ENCODE data around the gene STK38L. TPM values are rescaled to one million over a fixed set of nuclear protein-coding genes. Genes with fewer than 3 reads are reported as not detected.

The STK38L gene
- total RNA-seq, 2 donors from 2014 or later: 13.7 to 14.5 TPM

- ATAC-seq (peak; percentile 82), DNase-seq (ENCODE audit: low spot score) (peak; percentile 70)
- peaks cover 13 to 24% of the 10 kb centered on the region in 2 donors for H3K27me3 Mint-ChIP-seq
- H3K27ac Mint-ChIP-seq: peak overlapping the region; percentile 77 to 96
- peaks cover 7% of the 10 kb centered on the region for H3K36me3 Mint-ChIP-seq
- H3K4me3 Mint-ChIP-seq: peak overlapping the region; percentile 74
- peaks cover 38 to 41% of the 10 kb centered on the region in 2 donors for H3K4me1 Mint-ChIP-seq (ENCODE audit: low read depth in 2 of 2)
- no peaks in the 10 kb centered on the region for H3K9me3 Mint-ChIP-seq
Measured at GRCh38 chr12:27331291-27331926, 87.3 kb downstream of the STK38L start.

GRCh38 chr12:27331927-27332324 is 87.8 kb downstream of the STK38L start:
- H3K4me1 Mint-ChIP-seq (ENCODE audit: low read depth in 2 of 2): peaks cover 38 to 41% of the 10 kb centered on the region in 2 donors
- H3K9me3 Mint-ChIP-seq: no peaks in the 10 kb centered on the region
- H3K27me3 Mint-ChIP-seq: peaks cover 13 to 24% of the 10 kb centered on the region in 2 donors
- H3K36me3 Mint-ChIP-seq: peaks cover 7% of the 10 kb centered on the region
- DNase-seq (ENCODE audit: low spot score): no peak
- peak overlapping the region; percentile 74 for H3K4me3 Mint-ChIP-seq
- H3K27ac Mint-ChIP-seq: peak overlapping the region; percentile 77 to 96
- no peak for ATAC-seq

GRCh38 chr12:27332407-27332713 is 88.3 kb downstream of the STK38L start:
- peaks cover 40 to 41% of the 10 kb centered on the region in 2 donors for H3K4me1 Mint-ChIP-seq (ENCODE audit: low read depth in 2 of 2)
- peaks cover 14 to 24% of the 10 kb centered on the region in 2 donors for H3K27me3 Mint-ChIP-seq
- DNase-seq (ENCODE audit: low spot score) (no peak), ATAC-seq (no peak)
- peak overlapping the region; percentile 74 for H3K4me3 Mint-ChIP-seq
- peak overlapping the region; percentile 77 to 96 for H3K27ac Mint-ChIP-seq
- H3K9me3 Mint-ChIP-seq: no peaks in the 10 kb centered on the region
- peaks cover 7% of the 10 kb centered on the region for H3K36me3 Mint-ChIP-seq

GRCh38 chr12:27332714-27333402 is 88.8 kb downstream of the STK38L start, which contains the start of gene BMAL2:
Gene BMAL2 (plus strand): TSS chr12:27332836. CDS start chr12:27333073, 237 bp downstream.
- DNase-seq (ENCODE audit: low spot score): peak; percentile 79
- peaks cover 17 to 24% of the 10 kb centered on the region in 2 donors for H3K27me3 Mint-ChIP-seq
- peak; percentile 70 to 82 for ATAC-seq
- no peaks in the 10 kb centered on the region for H3K9me3 Mint-ChIP-seq
- peak within 1 kb of the TSS; percentile 89 to 96 for H3K27ac Mint-ChIP-seq
- peak within 1 kb of the TSS; percentile 98 for H3K4me3 Mint-ChIP-seq
- H3K4me1 Mint-ChIP-seq (ENCODE audit: low read depth in 2 of 2): peaks cover 41 to 43% of the 10 kb centered on the region in 2 donors
- peaks cover 7% of the 10 kb centered on the region for H3K36me3 Mint-ChIP-seq

GRCh38 chr12:27333403-27334009 is 89.4 kb downstream of the STK38L start:
- peaks cover 41 to 45% of the 10 kb centered on the region in 2 donors for H3K4me1 Mint-ChIP-seq (ENCODE audit: low read depth in 2 of 2)
- ATAC-seq (peak; percentile 75 to 84), DNase-seq (ENCODE audit: low spot score) (peak; percentile 73)
- H3K27me3 Mint-ChIP-seq: peaks cover 18 to 24% of the 10 kb centered on the region in 2 donors
- peak overlapping the region; percentile 98 for H3K4me3 Mint-ChIP-seq
- peak overlapping the region; percentile 89 to 91 for H3K27ac Mint-ChIP-seq
- H3K36me3 Mint-ChIP-seq: peaks cover 7% of the 10 kb centered on the region
- no peaks in the 10 kb centered on the region for H3K9me3 Mint-ChIP-seq

GRCh38 chr12:27334042-27334720 is 90.1 kb downstream of the STK38L start:
- Mint-ChIP-seq H3K9me3 (no peaks in the 10 kb centered on the region), H3K27me3 (peaks cover 18 to 24% of the 10 kb centered on the region in 2 donors), H3K4me3 (peak overlapping the region; percentile 98), H3K36me3 (peaks cover 7% of the 10 kb centered on the region), H3K27ac (peak overlapping the region; percentile 89 to 91), H3K4me1 (ENCODE audit: low read depth in 2 of 2) (peaks cover 41 to 49% of the 10 kb centered on the region in 2 donors)
- ATAC-seq (no peak), DNase-seq (ENCODE audit: low spot score) (no peak)

GRCh38 chr12:27334721-27335082 is 90.6 kb downstream of the STK38L start:
- H3K27ac Mint-ChIP-seq: no peak overlapping the region
- DNase-seq (ENCODE audit: low spot score): no peak
- no peaks in the 10 kb centered on the region for H3K9me3 Mint-ChIP-seq
- H3K36me3 Mint-ChIP-seq: peaks cover 7% of the 10 kb centered on the region
- no peak overlapping the region for H3K4me3 Mint-ChIP-seq
- peaks cover 17 to 24% of the 10 kb centered on the region in 2 donors for H3K27me3 Mint-ChIP-seq
- no peak for ATAC-seq
- peaks cover 41 to 48% of the 10 kb centered on the region in 2 donors for H3K4me1 Mint-ChIP-seq (ENCODE audit: low read depth in 2 of 2)

- Mint-ChIP-seq H3K4me3 (peak overlapping the region; percentile 32), H3K9me3 (no peaks in the 10 kb centered on the region), H3K27ac (no peak overlapping the region), H3K4me1 (ENCODE audit: low read depth in 2 of 2) (peaks cover 39 to 44% of the 10 kb centered on the region in 2 donors), H3K27me3 (peaks cover 15 to 24% of the 10 kb centered on the region in 2 donors), H3K36me3 (peaks cover 7% of the 10 kb centered on the region)
- no peak for ATAC-seq
- DNase-seq (ENCODE audit: low spot score): no peak
Measured at GRCh38 chr12:27335364-27336281, 91.5 kb downstream of the STK38L start.

GRCh38 chr12:27336282-27336653 is 92.2 kb downstream of the STK38L start:
- no peak overlapping the region for H3K27ac Mint-ChIP-seq
- peaks cover 32 to 39% of the 10 kb centered on the region in 2 donors for H3K4me1 Mint-ChIP-seq (ENCODE audit: low read depth in 2 of 2)
- ATAC-seq (no peak), DNase-seq (ENCODE audit: low spot score) (no peak)
- no peak overlapping the region for H3K4me3 Mint-ChIP-seq
- peaks cover 7% of the 10 kb centered on the region for H3K36me3 Mint-ChIP-seq
- no peaks in the 10 kb centered on the region for H3K9me3 Mint-ChIP-seq
- peaks cover 13 to 23% of the 10 kb centered on the region in 2 donors for H3K27me3 Mint-ChIP-seq

GRCh38 chr12:27337376-27337775 is 93.3 kb downstream of the STK38L start:
- H3K9me3 Mint-ChIP-seq: no peaks in the 10 kb centered on the region
- no peak overlapping the region for H3K4me3 Mint-ChIP-seq
- ATAC-seq: no peak
- peaks cover 7% of the 10 kb centered on the region for H3K36me3 Mint-ChIP-seq
- H3K4me1 Mint-ChIP-seq (ENCODE audit: low read depth in 2 of 2): peaks cover 21 to 28% of the 10 kb centered on the region in 2 donors
- no peak for DNase-seq (ENCODE audit: low spot score)
- peak overlapping the region in 1 of 2 donors; percentile 84 for H3K27ac Mint-ChIP-seq
- peaks cover 13 to 23% of the 10 kb centered on the region in 2 donors for H3K27me3 Mint-ChIP-seq

- Mint-ChIP-seq H3K9me3 (no peaks in the 10 kb centered on the region), H3K4me1 (ENCODE audit: low read depth in 2 of 2) (peaks cover 16 to 24% of the 10 kb centered on the region in 2 donors), H3K4me3 (no peak overlapping the region), H3K27ac (no peak overlapping the region), H3K36me3 (peaks cover 5% of the 10 kb centered on the region), H3K27me3 (peaks cover 13 to 20% of the 10 kb centered on the region in 2 donors)
- ATAC-seq: no peak
- DNase-seq (ENCODE audit: low spot score): no peak
Measured at GRCh38 chr12:27338473-27338872, 94.4 kb downstream of the STK38L start.

GRCh38 chr12:27340971-27341370 is 96.9 kb downstream of the STK38L start:
- no peaks in the 10 kb centered on the region for H3K36me3 Mint-ChIP-seq
- peaks cover 5 to 8% of the 10 kb centered on the region in 2 donors for H3K27me3 Mint-ChIP-seq
- ATAC-seq (no peak), DNase-seq (ENCODE audit: low spot score) (no peak)
- no peak overlapping the region for H3K4me3 Mint-ChIP-seq
- no peaks in the 10 kb centered on the region for H3K9me3 Mint-ChIP-seq
- H3K27ac Mint-ChIP-seq: no peak overlapping the region
- H3K4me1 Mint-ChIP-seq (ENCODE audit: low read depth in 2 of 2): peaks cover 0 to 13% of the 10 kb centered on the region in 2 donors

- H3K4me1 Mint-ChIP-seq (ENCODE audit: low read depth in 2 of 2): peaks cover 0 to 13% of the 10 kb centered on the region in 2 donors
- no peak overlapping the region for H3K27ac Mint-ChIP-seq
- H3K27me3 Mint-ChIP-seq: peaks cover 5 to 9% of the 10 kb centered on the region in 2 donors
- H3K4me3 Mint-ChIP-seq: no peak overlapping the region
- ATAC-seq (no peak), DNase-seq (ENCODE audit: low spot score) (no peak)
- no peaks in the 10 kb centered on the region for H3K9me3 Mint-ChIP-seq
- H3K36me3 Mint-ChIP-seq: no peaks in the 10 kb centered on the region
Measured at GRCh38 chr12:27342536-27342935, 98.5 kb downstream of the STK38L start.

Measured in natural killer cell treated with Interleukin-12 subunit alpha and Interleukin-12 subunit beta and Interleukin-15 and Interleukin-18, amount 100 ng/mL, for 72 hours (primary cell).